Bronchial epithelial cell (primary cell): ENCODE measurements around the gene TFCP2L1. TPM values are rescaled to one million over a fixed set of nuclear protein-coding genes. Genes with fewer than 3 reads are reported as not detected.

Experiments used
- DNase-seq: peaks from one replicate; pipeline ENCODE4 v3.0.0-alpha.2; 2010; ENCODE audit warnings: low read depth
- FAIRE-seq: peaks from 2 replicates; lab custom pipeline; 2011; peaks lifted over from hg19 to GRCh38; lab: Jason Lieb, UNC
- H3K27me3 ChIP-seq: 2 replicates; pipeline ENCODE4 v1.5.1; 2011; ENCODE audit warnings: low read length; ENCODE audit not compliant: control insufficient read depth, insufficient read depth
- H3K36me3 ChIP-seq: 2 replicates; pipeline ENCODE4 v1.5.1; 2011; ENCODE audit warnings: low read length; ENCODE audit not compliant: control insufficient read depth, insufficient read depth
- H3K4me3 ChIP-seq: 2 replicates; pipeline ENCODE4 v1.5.1; 2011; ENCODE audit warnings: mild to moderate bottlenecking, low read depth, low read length, control low read depth
- CTCF ChIP-seq: IDR thresholded peaks from 2 replicates; pipeline ENCODE4 v1.5.1; 2011; ENCODE audit warnings: mild to moderate bottlenecking, moderate library complexity, low read length, control low read depth, inconsistent platforms; ENCODE audit not compliant: insufficient read depth, severe bottlenecking
- total RNA-seq: library from RNA; depleted of rRNA; stranded (reverse); fragments of >200 nt; gene quantifications from 2 replicates; pipeline ENCODE4 v1.2.1, GENCODE V29; 2014

TFCP2L1 gene
- total RNA-seq, 1 donor from 2014 or later = 5.5 TPM

DNA sequence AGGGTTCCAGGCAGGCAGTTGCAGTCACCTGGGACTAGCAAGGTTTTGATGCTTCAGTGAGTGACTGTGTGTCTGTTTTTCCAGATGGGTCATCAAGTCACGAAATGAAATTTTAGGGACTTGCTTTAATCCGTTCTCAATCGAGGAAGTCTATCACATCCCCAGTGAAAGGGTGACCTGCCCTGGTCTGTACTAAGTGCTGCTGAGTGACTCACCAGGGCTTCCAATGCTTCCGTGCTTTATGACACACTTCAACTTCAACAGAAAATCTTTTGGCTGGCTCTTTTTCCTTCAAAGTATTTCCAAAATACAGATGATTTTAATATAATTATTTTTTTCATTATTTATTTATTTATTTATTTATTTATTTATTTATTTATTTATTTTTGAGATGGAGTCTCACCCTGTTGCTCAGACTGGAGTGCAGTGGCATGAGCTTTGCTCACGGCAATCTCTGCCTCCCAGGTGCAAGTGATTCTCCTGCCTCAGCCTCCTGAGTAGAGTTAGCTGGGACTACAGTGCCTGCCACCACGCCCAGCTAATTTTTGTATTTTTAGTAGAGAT lies 18.4 kb downstream of the TFCP2L1 start:
- Histone ChIP-seq H3K4me3 (no peak overlapping the region), H3K36me3 (no peaks in the 10 kb centered on the region), H3K27me3 (no peaks in the 10 kb centered on the region)
- no peak for TF ChIP-seq CTCF
- DNase-seq (peak; percentile 40), FAIRE-seq (no peak)

DNA sequence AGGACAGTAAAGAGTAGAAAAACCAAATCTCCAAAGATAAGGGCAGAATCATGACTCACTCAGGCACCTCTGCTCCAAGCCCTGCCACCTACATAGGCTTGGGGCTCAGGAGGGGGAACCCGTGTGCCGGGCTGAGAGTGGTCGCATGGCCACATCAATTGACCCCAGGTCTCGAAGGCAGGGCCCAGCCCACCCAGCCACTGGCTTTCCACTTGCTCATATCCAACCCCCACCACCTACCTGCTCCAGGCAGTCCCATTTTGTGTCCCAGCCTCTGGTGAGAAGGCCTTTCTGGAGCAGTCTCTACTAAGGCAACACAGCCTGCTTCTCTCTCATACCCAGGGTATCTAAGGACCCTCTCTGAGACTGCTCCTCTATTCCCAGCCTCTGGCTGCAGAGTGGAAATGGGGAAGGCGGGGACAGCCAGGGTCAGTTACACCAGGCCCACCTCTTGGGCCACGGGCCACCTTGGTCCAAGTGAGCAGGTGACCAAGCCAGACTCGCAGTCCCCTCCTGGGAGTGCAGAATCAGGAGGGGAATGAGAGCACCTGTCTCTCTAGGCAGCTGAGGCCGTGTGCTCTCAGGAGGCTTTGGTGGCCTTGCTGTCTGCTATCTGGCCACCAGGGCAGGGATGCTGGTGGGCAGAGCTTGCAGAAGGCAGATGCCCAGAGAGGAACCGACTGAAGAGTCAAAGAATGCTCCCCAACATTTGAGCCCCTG lies 20.8 kb downstream of the TFCP2L1 start:
- no peak for TF ChIP-seq CTCF
- Histone ChIP-seq H3K4me3 (no peak overlapping the region), H3K27me3 (no peaks in the 10 kb centered on the region), H3K36me3 (no peaks in the 10 kb centered on the region)
- DNase-seq = no peak
- no peak for FAIRE-seq

GRCh38 chr2:121260370-121261154 lies 24.4 kb downstream of the TFCP2L1 start:
- Histone ChIP-seq H3K4me3 (no peak overlapping the region), H3K36me3 (peaks cover 1% of the 10 kb centered on the region), H3K27me3 (no peaks in the 10 kb centered on the region)
- no peak for FAIRE-seq
- DNase-seq = no peak
- TF ChIP-seq CTCF = no peak

GRCh38 chr2:121258051-121258450 lies 27.0 kb downstream of the TFCP2L1 start:
- FAIRE-seq (no peak), DNase-seq (no peak)
- TF ChIP-seq CTCF = no peak

GRCh38 chr2:121257480-121257840 lies 27.5 kb downstream of the TFCP2L1 start:
- peaks cover 1% of the 10 kb centered on the region for H3K36me3 ChIP-seq
- FAIRE-seq = peak; percentile 18
- H3K4me3 ChIP-seq = no peak overlapping the region
- TF ChIP-seq CTCF = no peak
- DNase-seq = no peak
- no peaks in the 10 kb centered on the region for H3K27me3 ChIP-seq

More at GRCh38 chr2:121258051-121258450, 27.0 kb downstream of the TFCP2L1 start:
- no peaks in the 10 kb centered on the region for H3K27me3 ChIP-seq
- no peak overlapping the region for H3K4me3 ChIP-seq
- peaks cover 1% of the 10 kb centered on the region for H3K36me3 ChIP-seq
